ENCODE measurements around the gene ALDH16A1. TPM values are rescaled to one million over a fixed set of nuclear protein-coding genes. Genes with fewer than 3 reads are reported as not detected.

The ALDH16A1 gene
- total RNA-seq, 4 donors from 2014 or later: 26.6 to 47.2 (median 42.6) TPM

- intact Hi-C loops (cut with DNase I; ENCODE audit: low total_unique reads): no loop called here
- DNase-seq (ENCODE audit: low spot score in 2 of 2): no peak
- TF ChIP-seq POLR2A (IDR thresholded peaks at IDR 0.05) (no peak), CTCF (IDR thresholded peaks at IDR 0.05) (no peak)
- H3K4me3 ChIP-seq (ENCODE audit: low read depth, poor library complexity, severe bottlenecking): no peak overlapping the region
- 77 to 84% methylated on average over 9 of the region's 9 CpGs for WGBS, 2 donors
Observed at GRCh38 chr19:49430172-49430677, 22.8 kb upstream of the ALDH16A1 start.

- H3K4me3 ChIP-seq (ENCODE audit: low read depth, poor library complexity, severe bottlenecking): no peak overlapping the region
- TF ChIP-seq POLR2A (IDR thresholded peaks at IDR 0.05) (no peak), CTCF (IDR thresholded peaks at IDR 0.05) (no peak)
- intact Hi-C loops (cut with DNase I; ENCODE audit: low total_unique reads): no loop called here
- no peak for DNase-seq (ENCODE audit: low spot score in 2 of 2)
- 72% methylated on average over 28 of the region's 28 CpGs for WGBS, 2 donors
Observed at GRCh38 chr19:49430678-49431329, 22.2 kb upstream of the ALDH16A1 start.

GRCh38 chr19:49431330-49431749 is 21.7 kb upstream of the ALDH16A1 start:
- 44 to 58% methylated on average over 28 to 29 of the region's 29 CpGs for WGBS, 2 donors
- DNase-seq (ENCODE audit: low spot score in 2 of 2): no peak
- intact Hi-C loops (cut with DNase I; ENCODE audit: low total_unique reads): no loop called here
- TF ChIP-seq CTCF (IDR thresholded peaks at IDR 0.05) (no peak), POLR2A (IDR thresholded peaks at IDR 0.05) (no peak)
- no peak overlapping the region for H3K4me3 ChIP-seq (ENCODE audit: low read depth, poor library complexity, severe bottlenecking)

GRCh38 chr19:49432141-49433073 is 20.6 kb upstream of the ALDH16A1 start:
- no peak overlapping the region for H3K4me3 ChIP-seq (ENCODE audit: low read depth, poor library complexity, severe bottlenecking)
- no peak for TF ChIP-seq POLR2A (IDR thresholded peaks at IDR 0.05)
- TF ChIP-seq CTCF (IDR thresholded peaks at IDR 0.05): no peak
- DNase-seq (ENCODE audit: low spot score in 2 of 2): no peak
- intact Hi-C loops (cut with DNase I; ENCODE audit: low total_unique reads): no loop called here
- 24 to 27% methylated on average over 54 to 61 of the region's 63 CpGs for WGBS, 2 donors

- intact Hi-C loops (cut with DNase I; ENCODE audit: low total_unique reads): no loop called here
- WGBS, 2 donors: 25 to 44% methylated on average over 31 of the region's 31 CpGs
- no peak overlapping the region for H3K4me3 ChIP-seq (ENCODE audit: low read depth, poor library complexity, severe bottlenecking)
- TF ChIP-seq CTCF (IDR thresholded peaks at IDR 0.05) (no peak), POLR2A (IDR thresholded peaks at IDR 0.05) (no peak)
- no peak for DNase-seq (ENCODE audit: low spot score in 2 of 2)
Observed at GRCh38 chr19:49433240-49433901, 19.7 kb upstream of the ALDH16A1 start.
